Type B pancreatic cell (in vitro differentiated cells): ENCODE measurements around the gene SNX30. TPM values are rescaled to one million over a fixed set of nuclear protein-coding genes. Genes with fewer than 3 reads are reported as not detected.

Source experiments
- DNase-seq: peaks from one replicate; pipeline ENCODE4 v3.0.0; 2021; ENCODE audit warnings: mixed read lengths; ENCODE audit not compliant: unreplicated experiment; ENCODE audit errors: extremely low spot score
- H3K27ac Mint-ChIP-seq: 2 replicates; pipeline ENCODE4 v1.8.0; 2021; ENCODE audit warnings: mild to moderate bottlenecking, mixed read lengths
- H3K27me3 Mint-ChIP-seq: 2 replicates; pipeline ENCODE4 v1.8.0; 2021; ENCODE audit warnings: mixed read lengths
- H3K36me3 Mint-ChIP-seq: 2 replicates; pipeline ENCODE4 v1.8.0; 2021; ENCODE audit warnings: mixed read lengths
- H3K4me1 Mint-ChIP-seq: one replicate; pipeline ENCODE4 v1.8.0; 2021; ENCODE audit warnings: mixed read lengths; ENCODE audit not compliant: unreplicated experiment
- H3K4me3 Mint-ChIP-seq: 2 replicates; pipeline ENCODE4 v1.8.0; 2021; ENCODE audit warnings: mild to moderate bottlenecking, mixed read lengths
- H3K9me3 Mint-ChIP-seq: 2 replicates; pipeline ENCODE4 v1.8.0; 2021; ENCODE audit warnings: mixed read lengths
- total RNA-seq: library from RNA; stranded (reverse); gene quantifications from 2 replicates; pipeline ENCODE4 v1.2.1, GENCODE V29; 2021; ENCODE audit warnings: low replicate concordance
- TF ChIP-seq, protein P1 (sequence below): fragments of 200-600 bp; sonication (generic); conservative IDR thresholded peaks from 2 replicates; pipeline ENCODE4 v1.5.0; 2021; ENCODE audit warnings: antibody characterized with exemption, mild to moderate bottlenecking

SNX30 gene
- total RNA-seq, 1 donor from 2014 or later: 10.6 TPM

DNA sequence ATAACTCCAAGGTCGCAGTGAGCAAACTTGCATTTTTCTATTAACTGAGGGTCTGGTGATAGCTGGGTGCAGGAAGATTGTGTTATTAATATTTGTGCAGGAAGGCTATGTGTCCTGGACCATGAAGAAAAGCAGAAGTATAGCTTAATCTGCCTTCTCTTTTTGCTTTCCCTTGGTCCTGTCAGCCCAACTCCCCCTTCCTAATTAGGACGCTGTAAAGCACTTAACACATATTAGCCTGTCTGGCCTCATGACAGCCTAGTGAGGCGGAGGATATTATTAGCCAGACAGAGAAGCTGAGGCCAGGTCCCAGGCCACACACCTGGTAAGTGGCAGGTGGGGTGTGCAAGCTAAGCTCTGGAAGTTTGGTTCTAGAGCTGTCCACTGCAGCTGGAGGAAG, 110.6 kb downstream of the SNX30 start:
- Mint-ChIP-seq H3K27ac (no peak overlapping the region), H3K4me3 (no peak overlapping the region), H3K4me1 (no peaks in the 10 kb centered on the region), H3K9me3 (no peaks in the 10 kb centered on the region), H3K36me3 (no peaks in the 10 kb centered on the region), H3K27me3 (no peaks in the 10 kb centered on the region)
- no peak for DNase-seq
- TF ChIP-seq, protein P1, sequence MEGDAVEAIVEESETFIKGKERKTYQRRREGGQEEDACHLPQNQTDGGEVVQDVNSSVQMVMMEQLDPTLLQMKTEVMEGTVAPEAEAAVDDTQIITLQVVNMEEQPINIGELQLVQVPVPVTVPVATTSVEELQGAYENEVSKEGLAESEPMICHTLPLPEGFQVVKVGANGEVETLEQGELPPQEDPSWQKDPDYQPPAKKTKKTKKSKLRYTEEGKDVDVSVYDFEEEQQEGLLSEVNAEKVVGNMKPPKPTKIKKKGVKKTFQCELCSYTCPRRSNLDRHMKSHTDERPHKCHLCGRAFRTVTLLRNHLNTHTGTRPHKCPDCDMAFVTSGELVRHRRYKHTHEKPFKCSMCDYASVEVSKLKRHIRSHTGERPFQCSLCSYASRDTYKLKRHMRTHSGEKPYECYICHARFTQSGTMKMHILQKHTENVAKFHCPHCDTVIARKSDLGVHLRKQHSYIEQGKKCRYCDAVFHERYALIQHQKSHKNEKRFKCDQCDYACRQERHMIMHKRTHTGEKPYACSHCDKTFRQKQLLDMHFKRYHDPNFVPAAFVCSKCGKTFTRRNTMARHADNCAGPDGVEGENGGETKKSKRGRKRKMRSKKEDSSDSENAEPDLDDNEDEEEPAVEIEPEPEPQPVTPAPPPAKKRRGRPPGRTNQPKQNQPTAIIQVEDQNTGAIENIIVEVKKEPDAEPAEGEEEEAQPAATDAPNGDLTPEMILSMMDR: no peak

- Mint-ChIP-seq H3K36me3 (no peaks in the 10 kb centered on the region), H3K4me3 (no peak overlapping the region), H3K27me3 (no peaks in the 10 kb centered on the region), H3K4me1 (no peaks in the 10 kb centered on the region), H3K9me3 (no peaks in the 10 kb centered on the region), H3K27ac (no peak overlapping the region)
- no peak for DNase-seq
- TF ChIP-seq, protein P1: no peak
Measured at GRCh38 chr9:112861638-112862555, 111.3 kb downstream of the SNX30 start.

GRCh38 chr9:112863214-112863613, 112.7 kb downstream of the SNX30 start:
- Mint-ChIP-seq H3K36me3 (peaks cover 4% of the 10 kb centered on the region), H3K4me1 (peaks cover 5% of the 10 kb centered on the region), H3K27me3 (no peaks in the 10 kb centered on the region), H3K4me3 (no peak overlapping the region), H3K27ac (no peak overlapping the region), H3K9me3 (peaks cover 4% of the 10 kb centered on the region)
- no peak for DNase-seq
- TF ChIP-seq, protein P1: no peak

- peaks cover 4% of the 10 kb centered on the region for H3K36me3 Mint-ChIP-seq
- TF ChIP-seq, protein P1: no peak
- H3K27me3 Mint-ChIP-seq: no peaks in the 10 kb centered on the region
- no peak overlapping the region for H3K27ac Mint-ChIP-seq
- H3K4me3 Mint-ChIP-seq: no peak overlapping the region
- peaks cover 9% of the 10 kb centered on the region for H3K4me1 Mint-ChIP-seq
- peaks cover 6% of the 10 kb centered on the region for H3K9me3 Mint-ChIP-seq
- no peak for DNase-seq
Measured at GRCh38 chr9:112863746-112864145, 113.2 kb downstream of the SNX30 start.

GRCh38 chr9:112864403-112864802, 113.8 kb downstream of the SNX30 start:
- TF ChIP-seq, protein P1: no peak
- Mint-ChIP-seq H3K9me3 (peaks cover 6% of the 10 kb centered on the region), H3K4me1 (peaks cover 16% of the 10 kb centered on the region), H3K27ac (no peak overlapping the region), H3K4me3 (no peak overlapping the region), H3K36me3 (peaks cover 4% of the 10 kb centered on the region), H3K27me3 (no peaks in the 10 kb centered on the region)
- no peak for DNase-seq
